ENCODE measurements around the gene STMP1.

Gene STMP1

GRCh38 chr7:135704074-135704473 lies 41.8 kb downstream of the STMP1 start:
- DNase-seq (ENCODE audit: low read depth) = no peak

GRCh38 chr7:135704698-135705097 lies 42.4 kb downstream of the STMP1 start:
- DNase-seq (ENCODE audit: low read depth) = no peak

- DNase-seq (ENCODE audit: low read depth) = no peak
Measured at GRCh38 chr7:135706038-135706742, 43.9 kb downstream of the STMP1 start.

- DNase-seq (ENCODE audit: low read depth) = no peak
Measured at GRCh38 chr7:135706858-135707569, 44.7 kb downstream of the STMP1 start.

- no peak for DNase-seq (ENCODE audit: low read depth)
Measured at GRCh38 chr7:135707570-135707966, 45.3 kb downstream of the STMP1 start.

- DNase-seq (ENCODE audit: low read depth) = no peak
Measured at GRCh38 chr7:135708041-135708440, 45.7 kb downstream of the STMP1 start.

- no peak for DNase-seq (ENCODE audit: low read depth)
Measured at GRCh38 chr7:135709508-135709907, 47.2 kb downstream of the STMP1 start.

GRCh38 chr7:135710417-135711138 lies 48.3 kb downstream of the STMP1 start:
- no peak for DNase-seq (ENCODE audit: low read depth)

GRCh38 chr7:135711139-135711469 lies 48.8 kb downstream of the STMP1 start:
- no peak for DNase-seq (ENCODE audit: low read depth)

GRCh38 chr7:135712182-135712782 lies 50.0 kb downstream of the STMP1 start:
- DNase-seq (ENCODE audit: low read depth) = no peak

GRCh38 chr7:135712796-135713195 lies 50.5 kb downstream of the STMP1 start:
- no peak for DNase-seq (ENCODE audit: low read depth)

GRCh38 chr7:135713836-135714470 lies 51.6 kb downstream of the STMP1 start:
- DNase-seq (ENCODE audit: low read depth) = no peak

- DNase-seq (ENCODE audit: low read depth) = no peak
Measured at GRCh38 chr7:135714534-135715009, 52.3 kb downstream of the STMP1 start.

GRCh38 chr7:135715055-135715522 lies 52.8 kb downstream of the STMP1 start:
- DNase-seq (ENCODE audit: low read depth) = no peak

GRCh38 chr7:135715673-135716072 lies 53.4 kb downstream of the STMP1 start:
- DNase-seq (ENCODE audit: low read depth) = no peak

GRCh38 chr7:135716677-135717238 lies 54.4 kb downstream of the STMP1 start:
- no peak for DNase-seq (ENCODE audit: low read depth)

GRCh38 chr7:135717693-135718092 lies 55.4 kb downstream of the STMP1 start:
- DNase-seq (ENCODE audit: low read depth) = no peak

GRCh38 chr7:135718219-135718618 lies 55.9 kb downstream of the STMP1 start:
- DNase-seq (ENCODE audit: low read depth) = no peak

GRCh38 chr7:135718794-135719437 lies 56.6 kb downstream of the STMP1 start:
- no peak for DNase-seq (ENCODE audit: low read depth)

- no peak for DNase-seq (ENCODE audit: low read depth)
Measured at GRCh38 chr7:135719688-135720087, 57.4 kb downstream of the STMP1 start.

- no peak for DNase-seq (ENCODE audit: low read depth)
Measured at GRCh38 chr7:135721198-135721820, 59.0 kb downstream of the STMP1 start.
